HFF-Myc (cell line): Measurements from ENCODE around the gene CMIP.

Experiments used
- DNase-seq: peaks from one replicate; pipeline ENCODE4 v3.0.0-alpha.2; 2011; ENCODE audit warnings: low read depth; ENCODE audit errors: extremely low read depth
- H3K4me3 ChIP-seq: replicated peaks from 2 replicates; pipeline ENCODE4 v1.5.1; 2011; ENCODE audit warnings: low read depth, mild to moderate bottlenecking, control low read depth, low read length
- CTCF ChIP-seq: IDR thresholded peaks from 2 replicates; pipeline ENCODE4 v1.5.1; 2012; ENCODE audit warnings: mild to moderate bottlenecking, low read depth, low read length, control low read depth; ENCODE audit errors: missing control alignments

CMIP gene

GRCh38 chr16:81461766-81462165 is 17.2 kb downstream of the CMIP start:
- DNase-seq, result no peak
- no peak for TF ChIP-seq CTCF
- no peak overlapping the region for H3K4me3 ChIP-seq

GRCh38 chr16:81462683-81463082 is 18.1 kb downstream of the CMIP start:
- no peak for DNase-seq
- no peak for TF ChIP-seq CTCF
- H3K4me3 ChIP-seq, result no peak overlapping the region

GRCh38 chr16:81463296-81463890 is 18.8 kb downstream of the CMIP start:
- TF ChIP-seq CTCF, result no peak
- H3K4me3 ChIP-seq, result no peak overlapping the region
- no peak for DNase-seq

GRCh38 chr16:81464279-81464678 is 19.7 kb downstream of the CMIP start:
- no peak for TF ChIP-seq CTCF

GRCh38 chr16:81465375-81465943 is 20.9 kb downstream of the CMIP start:
- no peak overlapping the region for H3K4me3 ChIP-seq
- DNase-seq, result no peak
- TF ChIP-seq CTCF, result no peak

More at GRCh38 chr16:81464279-81464678, 19.7 kb downstream of the CMIP start:
- H3K4me3 ChIP-seq, result no peak overlapping the region
- no peak for DNase-seq

GRCh38 chr16:81466356-81466980 is 21.9 kb downstream of the CMIP start:
- no peak for TF ChIP-seq CTCF
- no peak overlapping the region for H3K4me3 ChIP-seq
- DNase-seq, result no peak
